ENCODE measurements around the gene NWD2. TPM values are rescaled to one million over a fixed set of nuclear protein-coding genes. Genes with fewer than 3 reads are reported as not detected.

The NWD2 gene
- total RNA-seq, 1 donor = not detected

DNA sequence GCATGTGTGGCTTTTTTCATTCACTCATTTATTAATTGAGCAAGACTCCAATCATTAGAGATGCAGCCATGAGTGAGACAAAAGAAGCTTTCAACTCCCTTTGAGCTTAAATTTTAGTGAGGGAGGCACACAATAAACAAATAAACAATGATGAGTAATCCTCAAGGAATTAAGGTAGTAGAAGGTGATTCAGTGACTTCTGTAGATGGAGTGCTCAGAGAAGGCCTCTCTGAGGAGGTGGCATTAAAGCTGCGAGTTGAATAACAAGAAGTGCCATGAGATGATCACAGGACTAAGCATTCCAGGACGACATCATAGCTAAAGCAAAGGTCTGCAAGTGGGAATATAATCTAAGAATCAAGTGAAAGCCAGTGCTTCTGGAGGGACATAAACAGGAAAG lies 77.6 kb downstream of the NWD2 start:
- H3K4me3 ChIP-seq (ENCODE audit: low read depth, low read length) = no peak overlapping the region
- no peak for DNase-seq (ENCODE audit: low read depth)
- TF ChIP-seq, protein P1, sequence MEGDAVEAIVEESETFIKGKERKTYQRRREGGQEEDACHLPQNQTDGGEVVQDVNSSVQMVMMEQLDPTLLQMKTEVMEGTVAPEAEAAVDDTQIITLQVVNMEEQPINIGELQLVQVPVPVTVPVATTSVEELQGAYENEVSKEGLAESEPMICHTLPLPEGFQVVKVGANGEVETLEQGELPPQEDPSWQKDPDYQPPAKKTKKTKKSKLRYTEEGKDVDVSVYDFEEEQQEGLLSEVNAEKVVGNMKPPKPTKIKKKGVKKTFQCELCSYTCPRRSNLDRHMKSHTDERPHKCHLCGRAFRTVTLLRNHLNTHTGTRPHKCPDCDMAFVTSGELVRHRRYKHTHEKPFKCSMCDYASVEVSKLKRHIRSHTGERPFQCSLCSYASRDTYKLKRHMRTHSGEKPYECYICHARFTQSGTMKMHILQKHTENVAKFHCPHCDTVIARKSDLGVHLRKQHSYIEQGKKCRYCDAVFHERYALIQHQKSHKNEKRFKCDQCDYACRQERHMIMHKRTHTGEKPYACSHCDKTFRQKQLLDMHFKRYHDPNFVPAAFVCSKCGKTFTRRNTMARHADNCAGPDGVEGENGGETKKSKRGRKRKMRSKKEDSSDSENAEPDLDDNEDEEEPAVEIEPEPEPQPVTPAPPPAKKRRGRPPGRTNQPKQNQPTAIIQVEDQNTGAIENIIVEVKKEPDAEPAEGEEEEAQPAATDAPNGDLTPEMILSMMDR (IDR thresholded peaks at IDR 0.05; ENCODE audit: insufficient read depth, low read depth, low read length) = no peak

DNA sequence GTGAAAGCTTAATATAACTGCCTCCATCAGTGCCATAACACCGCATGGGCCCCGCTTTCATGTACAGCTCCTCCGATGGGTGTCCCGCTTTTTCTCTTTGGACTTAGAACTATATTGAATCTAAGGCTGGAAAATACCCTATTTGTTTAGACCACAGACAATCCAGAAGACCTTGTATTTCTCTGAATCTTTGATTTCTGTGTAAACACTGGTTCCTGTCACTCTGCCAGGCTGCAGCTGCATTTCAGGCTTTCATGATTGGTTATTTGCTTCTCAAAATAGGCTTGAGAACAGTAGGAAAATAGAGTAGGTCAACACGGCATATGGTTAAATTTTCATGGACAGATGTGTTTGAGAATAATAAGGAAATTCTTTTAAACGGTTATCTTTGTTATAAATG lies 80.0 kb downstream of the NWD2 start:
- H3K4me3 ChIP-seq (ENCODE audit: low read depth, low read length) = no peak overlapping the region
- DNase-seq (ENCODE audit: low read depth) = no peak
- TF ChIP-seq, protein P1 (IDR thresholded peaks at IDR 0.05; ENCODE audit: insufficient read depth, low read depth, low read length) = no peak

DNA sequence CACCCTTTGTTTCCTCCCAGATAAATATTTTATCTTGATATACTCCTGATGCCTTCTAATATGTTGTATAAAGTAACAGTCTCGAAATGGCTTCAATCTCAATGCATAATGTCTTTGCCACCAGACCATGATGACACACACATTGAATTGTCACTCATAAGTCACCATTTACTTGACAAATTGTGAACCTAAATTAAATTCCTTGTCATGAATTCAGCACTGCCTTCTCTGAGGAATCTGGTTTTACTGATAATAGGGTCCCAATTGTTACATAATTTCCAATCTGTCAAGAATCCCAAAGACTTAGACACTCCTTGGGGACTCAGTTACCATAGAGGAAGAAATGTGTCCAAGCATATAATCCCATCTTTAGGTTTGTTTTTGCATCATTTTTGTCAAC lies 82.3 kb downstream of the NWD2 start:
- no peak overlapping the region for H3K4me3 ChIP-seq (ENCODE audit: low read depth, low read length)
- DNase-seq (ENCODE audit: low read depth) = no peak
- TF ChIP-seq, protein P1 (IDR thresholded peaks at IDR 0.05; ENCODE audit: insufficient read depth, low read depth, low read length) = no peak

DNA sequence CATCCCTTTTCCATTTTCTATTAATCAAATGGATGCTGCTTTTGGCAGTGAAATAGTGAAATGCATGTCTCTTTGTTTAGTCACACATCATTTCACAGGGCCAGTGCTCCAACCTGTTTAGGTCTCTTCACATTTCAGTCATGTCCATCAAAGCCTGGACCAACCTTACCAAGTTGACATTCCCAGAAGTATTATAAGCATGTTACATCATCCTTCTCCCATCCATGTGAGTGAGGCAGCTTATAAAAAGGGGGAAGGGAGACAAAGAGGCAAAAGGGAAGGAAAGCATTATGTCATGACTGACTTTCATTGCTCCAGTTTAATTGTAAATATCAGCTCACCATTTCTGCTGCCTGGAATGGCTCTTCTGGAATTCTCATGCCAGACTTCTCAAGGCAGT lies 94.4 kb downstream of the NWD2 start:
- DNase-seq (ENCODE audit: low read depth) = no peak
- TF ChIP-seq, protein P1 (IDR thresholded peaks at IDR 0.05; ENCODE audit: insufficient read depth, low read depth, low read length) = no peak
- no peak overlapping the region for H3K4me3 ChIP-seq (ENCODE audit: low read depth, low read length)

DNA sequence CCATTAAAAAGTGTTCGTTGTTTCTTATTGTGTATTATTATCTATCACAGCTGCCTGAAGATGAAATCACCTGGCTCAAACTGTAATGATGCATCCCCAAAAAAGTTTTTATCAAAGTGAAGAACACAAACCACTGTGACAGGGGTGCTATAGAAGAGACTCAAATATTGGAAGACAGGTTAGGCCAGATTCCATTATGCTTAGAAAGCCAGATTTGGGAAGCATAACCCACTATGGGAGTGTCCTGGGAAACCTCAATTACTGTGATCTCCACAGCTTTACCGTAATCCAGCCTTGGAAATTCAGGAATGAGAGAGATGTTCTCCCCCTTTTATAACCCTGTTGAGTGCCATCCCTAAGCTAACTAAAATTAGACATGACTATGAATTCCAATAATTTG lies 114.2 kb downstream of the NWD2 start:
- TF ChIP-seq, protein P1 (IDR thresholded peaks at IDR 0.05; ENCODE audit: insufficient read depth, low read depth, low read length) = no peak
- H3K4me3 ChIP-seq (ENCODE audit: low read depth, low read length) = no peak overlapping the region
- DNase-seq (ENCODE audit: low read depth) = no peak

DNA sequence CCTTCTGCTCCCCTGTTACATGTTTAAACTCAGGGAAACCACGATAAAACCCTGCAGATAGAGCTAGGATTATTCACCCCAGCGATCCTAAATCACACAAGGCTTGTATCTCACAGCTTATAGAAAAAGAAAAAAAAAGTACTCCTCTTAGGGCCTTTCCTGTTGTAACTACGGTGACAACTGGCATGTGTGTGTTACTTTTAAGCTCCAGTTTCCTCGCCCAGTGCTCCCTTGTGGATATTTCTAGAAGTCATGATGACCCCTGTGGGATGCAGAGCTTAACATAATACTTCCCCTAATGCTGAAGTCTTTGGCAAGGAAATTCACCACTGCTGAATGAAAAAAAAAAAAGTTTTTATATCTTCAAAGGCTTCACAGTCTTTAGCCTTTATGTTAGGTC lies 114.7 kb downstream of the NWD2 start:
- TF ChIP-seq, protein P1 (IDR thresholded peaks at IDR 0.05; ENCODE audit: insufficient read depth, low read depth, low read length) = no peak
- no peak for DNase-seq (ENCODE audit: low read depth)
- H3K4me3 ChIP-seq (ENCODE audit: low read depth, low read length) = no peak overlapping the region

DNA sequence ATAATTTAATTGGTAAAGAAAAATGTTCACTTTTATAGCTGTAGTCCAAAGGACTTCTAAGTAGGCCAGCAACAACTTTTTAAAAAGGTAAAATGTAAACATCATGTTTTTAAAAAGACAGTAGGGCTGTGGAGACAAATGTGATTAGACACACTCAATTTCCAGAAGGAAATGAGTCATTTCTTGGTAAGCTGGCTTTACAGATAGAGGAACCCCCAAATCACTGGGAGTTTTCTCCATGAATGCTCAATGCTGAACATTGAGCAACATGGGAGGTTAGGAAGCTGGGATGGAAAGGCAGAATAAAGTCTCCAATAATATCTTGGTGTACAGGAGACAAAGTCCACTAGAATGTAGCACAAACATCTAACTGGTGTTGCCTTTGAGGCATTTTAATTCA lies 121.3 kb downstream of the NWD2 start:
- no peak for DNase-seq (ENCODE audit: low read depth)
- TF ChIP-seq, protein P1 (IDR thresholded peaks at IDR 0.05; ENCODE audit: insufficient read depth, low read depth, low read length) = no peak

More for the DNA sequence above, 121.3 kb downstream of the NWD2 start:
- no peak overlapping the region for H3K4me3 ChIP-seq (ENCODE audit: low read depth, low read length)

Measured in fibroblast of villous mesenchyme (primary cell).